Superior temporal gyrus (tissue), 1 donor: ENCODE data around the gene LRP2.
"Not testable (repeated sequence)": the region's sequence is repeated elsewhere in the genome, so short reads cannot be mapped to it uniquely, and the experiment has no call there.

Source experiments
- DNase-seq: peaks from one replicate; pipeline ENCODE4 v3.0.0-alpha.2; 2016; ENCODE audit errors: extremely low spot score

Gene LRP2

DNA sequence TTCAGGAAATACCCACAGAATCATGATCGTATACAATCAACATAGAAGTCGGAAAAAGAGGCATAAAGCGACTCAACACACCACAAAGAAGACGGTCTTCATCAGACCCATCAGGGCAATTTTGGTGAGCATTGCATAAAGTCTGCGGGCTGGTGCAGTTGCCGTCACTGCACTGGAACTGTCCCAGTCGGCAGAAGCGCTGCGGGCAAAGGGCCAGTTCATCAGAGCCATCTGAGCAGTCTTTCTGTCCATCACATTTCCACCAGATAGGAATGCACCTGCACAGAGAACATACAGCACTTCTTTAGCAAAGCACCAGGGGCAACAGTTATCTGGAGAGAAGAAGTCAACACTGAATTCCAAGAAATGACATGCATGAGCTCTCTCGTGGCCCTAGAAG is 187.2 kb downstream of the LRP2 start:
- DNase-seq: peak; percentile 29

GRCh38 chr2:169173876-169174275 is 188.5 kb downstream of the LRP2 start:
- DNase-seq: peak; percentile 31

DNA sequence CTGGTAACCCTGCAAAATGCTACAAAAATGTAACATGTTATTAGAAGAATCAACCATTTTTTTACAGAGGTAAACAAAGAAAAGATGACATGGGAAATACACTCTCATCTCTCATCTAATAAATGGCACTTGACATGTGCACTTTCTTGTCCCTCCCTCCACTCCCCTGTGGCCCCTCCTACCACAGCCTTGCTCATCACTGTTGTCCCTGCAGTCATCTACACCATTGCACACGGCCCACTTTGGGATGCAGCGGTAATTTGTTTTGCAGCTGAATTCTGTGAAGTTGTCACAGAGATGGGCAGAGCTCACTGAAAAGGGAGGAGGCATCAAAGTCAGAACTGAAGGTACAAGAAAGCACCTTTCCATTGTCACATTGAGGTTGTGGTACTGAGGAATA is 189.4 kb downstream of the LRP2 start:
- no peak for DNase-seq

GRCh38 chr2:169172151-169172735 is 190.1 kb downstream of the LRP2 start:
- no peak for DNase-seq

GRCh38 chr2:169165791-169166190 is 196.5 kb downstream of the LRP2 start:
- DNase-seq: no peak

- DNase-seq: no peak
Observed at GRCh38 chr2:169164311-169164710, 198.0 kb downstream of the LRP2 start.

DNA sequence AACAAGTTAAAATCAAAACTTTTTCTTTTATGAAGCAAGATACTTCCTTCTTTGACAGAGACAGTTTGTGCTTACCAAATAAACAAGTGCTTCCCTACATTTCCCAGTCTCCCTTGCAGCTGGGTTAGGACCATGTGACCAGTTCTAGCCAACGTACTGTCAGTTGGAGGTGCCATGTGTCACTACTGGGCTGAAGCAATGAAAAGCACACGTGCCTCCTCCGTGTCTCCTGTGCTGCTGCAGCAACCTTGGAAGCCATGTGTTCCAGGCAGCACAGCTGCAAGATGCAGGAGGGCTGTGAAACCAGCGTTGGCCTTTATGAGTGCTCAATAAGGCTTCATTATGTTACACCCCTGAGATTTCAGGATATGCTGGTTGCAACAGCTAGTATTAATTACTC is 199.7 kb downstream of the LRP2 start:
- DNase-seq: no peak

GRCh38 chr2:169160926-169161481 is 201.3 kb downstream of the LRP2 start:
- no peak for DNase-seq

GRCh38 chr2:169159686-169160085 is 202.6 kb downstream of the LRP2 start:
- no peak for DNase-seq

- DNase-seq: no peak
Observed at GRCh38 chr2:169158874-169159273, 203.5 kb downstream of the LRP2 start.

GRCh38 chr2:169146220-169146619 is 216.1 kb downstream of the LRP2 start:
- no peak for DNase-seq

DNA sequence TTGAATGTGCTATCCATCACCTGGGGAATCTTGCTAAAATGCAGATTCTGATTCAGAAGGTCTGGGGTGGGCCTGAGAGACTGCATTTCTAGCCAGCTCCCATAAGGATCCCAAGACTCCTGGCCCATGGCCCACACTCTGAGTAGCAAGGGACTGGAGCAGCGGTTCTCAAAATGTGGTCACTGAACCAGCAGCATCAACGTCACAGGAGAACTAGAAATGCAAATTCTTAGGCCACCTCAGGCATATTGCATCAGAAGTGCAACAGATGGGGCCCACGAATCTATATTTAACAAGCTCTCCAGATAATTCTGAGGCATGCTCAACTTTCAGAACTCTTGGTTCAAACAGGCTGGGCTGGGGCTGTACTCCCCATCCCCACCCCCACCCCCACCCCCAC is 218.3 kb downstream of the LRP2 start:
- DNase-seq: no peak

- peak; percentile 66 for DNase-seq
Observed at GRCh38 chr2:169141713-169142352, 220.5 kb downstream of the LRP2 start.

- DNase-seq: no peak
Observed at GRCh38 chr2:169139993-169140767, 222.2 kb downstream of the LRP2 start.

GRCh38 chr2:169139145-169139544 is 223.2 kb downstream of the LRP2 start:
- DNase-seq: no peak

GRCh38 chr2:169137924-169138323 is 224.4 kb downstream of the LRP2 start:
- DNase-seq: no peak

- DNase-seq: no peak
Observed at GRCh38 chr2:169136885-169137534, 225.3 kb downstream of the LRP2 start.

- not testable (repeated sequence) for DNase-seq
Observed at GRCh38 chr2:169136428-169136827, 225.9 kb downstream of the LRP2 start.

- not testable (repeated sequence) for DNase-seq
Observed at GRCh38 chr2:169134272-169134671, 228.1 kb downstream of the LRP2 start.

- DNase-seq: peak; percentile 86
Observed at GRCh38 chr2:169131587-169132512, 230.5 kb downstream of the LRP2 start.

- no peak for DNase-seq
Observed at GRCh38 chr2:169129703-169130243, 232.6 kb downstream of the LRP2 start.
